ENCODE data around the gene PPIF.

- TF ChIP-seq CTCF (conservative IDR thresholded peaks at IDR 0.05) (no peak), EZH2 (IDR thresholded peaks at IDR 0.05; ENCODE audit: low read depth) (no peak)
These were observed 25.6 kb downstream of the PPIF start for GRCh38 chr10:79372871-79373270.
